ENCODE data around the gene MBNL2. TPM values are rescaled to one million over a fixed set of nuclear protein-coding genes. Genes with fewer than 3 reads are reported as not detected.

The MBNL2 gene, protein sequence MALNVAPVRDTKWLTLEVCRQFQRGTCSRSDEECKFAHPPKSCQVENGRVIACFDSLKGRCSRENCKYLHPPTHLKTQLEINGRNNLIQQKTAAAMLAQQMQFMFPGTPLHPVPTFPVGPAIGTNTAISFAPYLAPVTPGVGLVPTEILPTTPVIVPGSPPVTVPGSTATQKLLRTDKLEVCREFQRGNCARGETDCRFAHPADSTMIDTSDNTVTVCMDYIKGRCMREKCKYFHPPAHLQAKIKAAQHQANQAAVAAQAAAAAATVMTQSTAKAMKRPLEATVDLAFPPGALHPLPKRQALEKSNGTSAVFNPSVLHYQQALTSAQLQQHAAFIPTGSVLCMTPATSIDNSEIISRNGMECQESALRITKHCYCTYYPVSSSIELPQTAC
- 70.5 TPM for total RNA-seq
- 18.8 TPM for polyA plus RNA-seq (ENCODE audit: insufficient read depth, low read depth, low replicate concordance)
- long read RNA-seq, donor 1 = 0 reads
- long read RNA-seq, donor 2, partial matches to known transcripts = 7 of 7 reads
- long read RNA-seq, donor 2, other reads (novel, unspliced or antisense) = 0 of 7 reads
- long read RNA-seq, donor 3, full-length matches to known transcripts = 3 of 18 reads
- long read RNA-seq, donor 3, partial matches to known transcripts = 15 of 18 reads
- long read RNA-seq, donor 3, other reads (novel, unspliced or antisense) = 0 of 18 reads
- long read RNA-seq, donor 4, full-length matches to known transcripts = 1 of 6 reads
- long read RNA-seq, donor 4, partial matches to known transcripts = 5 of 6 reads
- long read RNA-seq, donor 4, other reads (novel, unspliced or antisense) = 0 of 6 reads
- long read RNA-seq, donor 5 = 0 reads
- long read RNA-seq, donor 6, full-length matches to known transcripts = 1 of 25 reads
- long read RNA-seq, donor 6, partial matches to known transcripts = 24 of 25 reads
- long read RNA-seq, donor 6, other reads (novel, unspliced or antisense) = 0 of 25 reads
- long read RNA-seq, donor 7, full-length matches to known transcripts = 7 of 41 reads
- long read RNA-seq, donor 7, partial matches to known transcripts = 10 of 41 reads
- long read RNA-seq, donor 7, other reads (novel, unspliced or antisense) = 24 of 41 reads
- long read RNA-seq, donor 8, full-length matches to known transcripts = 2 of 2 reads
- long read RNA-seq, donor 8, partial matches to known transcripts = 0 of 2 reads
- long read RNA-seq, donor 8, other reads (novel, unspliced or antisense) = 0 of 2 reads
- long read RNA-seq, donor 9 = 0 reads
- long read RNA-seq, donor 10, full-length matches to known transcripts = 2 of 14 reads
- long read RNA-seq, donor 10, partial matches to known transcripts = 12 of 14 reads
- long read RNA-seq, donor 10, other reads (novel, unspliced or antisense) = 0 of 14 reads

DNA sequence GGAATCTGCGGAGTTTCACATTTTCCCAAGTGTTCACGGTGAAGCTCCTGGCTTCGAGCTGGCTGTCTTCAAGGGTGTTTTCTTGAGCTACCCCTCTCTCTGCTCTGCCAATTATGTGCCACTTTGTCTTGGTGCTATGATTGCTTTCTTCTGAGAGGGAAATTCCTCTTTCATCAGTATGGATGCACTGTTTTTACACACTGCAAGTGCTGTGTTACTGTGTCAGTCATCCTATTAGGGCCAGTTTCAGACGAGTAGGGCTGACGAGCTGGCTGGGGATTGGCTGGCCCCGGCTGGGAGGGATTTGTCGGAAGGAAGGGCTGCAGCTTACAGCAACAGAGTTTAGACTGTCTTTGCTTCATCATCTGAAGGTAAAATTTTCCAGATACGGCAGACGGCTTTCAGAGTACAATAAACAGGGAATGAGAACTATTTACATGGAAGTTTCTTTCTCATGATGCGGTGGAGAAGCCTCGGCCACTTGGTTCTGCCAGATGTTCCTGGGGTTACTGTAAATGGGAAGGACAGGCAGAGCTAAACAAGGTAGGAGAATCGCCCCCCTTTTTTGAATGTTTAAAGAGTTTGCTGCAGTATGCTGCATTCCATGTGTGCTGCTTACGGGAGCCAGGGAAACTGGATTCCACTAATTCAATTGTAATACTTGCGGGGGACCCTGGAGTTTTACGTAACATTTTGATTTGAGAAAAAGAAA lies at the start of gene MBNL2:
TSS of gene MBNL2 (plus strand) at position 345 of the 712 bp plus-strand sequence. CDS start 53,903 bp downstream, outside the sequence.
- intact Hi-C loops (cut with DNase I) = loop anchor here (10.0 kb wide), 1 partner anchor 113 kb away; no protein-coding TSS in a partner anchor
- Histone ChIP-seq H3K9ac (ENCODE audit: low read length in 3 of 3) (peak within 1 kb of the TSS; percentile 89 to 97 (median 94)), H3K9me3 (ENCODE audit: control insufficient read depth in 2 of 3, insufficient read depth in 1 of 3, low read length in 3 of 3) (no peaks in the 10 kb centered on the region), H3K27me3 (ENCODE audit: control insufficient read depth, insufficient read depth, low read length) (no peaks in the 10 kb centered on the region), H3K4me3 (ENCODE audit: low read length in 3 of 3) (peak within 1 kb of the TSS; percentile 78 to 91 (median 91)), H3K27ac (ENCODE audit: low read depth in 2 of 2, low read length in 2 of 2) (peak within 1 kb of the TSS; percentile 97), H3K4me1 (ENCODE audit: control insufficient read depth in 2 of 3, insufficient read depth in 2 of 3, low read depth in 1 of 3, low read length in 3 of 3) (peaks cover 7 to 27% (median 24%) of the 10 kb centered on the region in 3 donors), H3K36me3 (ENCODE audit: control insufficient read depth in 2 of 3, insufficient read depth in 3 of 3, low read length in 3 of 3) (no peaks in the 10 kb centered on the region)
- peak; percentile 93 for FAIRE-seq
- TF ChIP-seq, protein P1, sequence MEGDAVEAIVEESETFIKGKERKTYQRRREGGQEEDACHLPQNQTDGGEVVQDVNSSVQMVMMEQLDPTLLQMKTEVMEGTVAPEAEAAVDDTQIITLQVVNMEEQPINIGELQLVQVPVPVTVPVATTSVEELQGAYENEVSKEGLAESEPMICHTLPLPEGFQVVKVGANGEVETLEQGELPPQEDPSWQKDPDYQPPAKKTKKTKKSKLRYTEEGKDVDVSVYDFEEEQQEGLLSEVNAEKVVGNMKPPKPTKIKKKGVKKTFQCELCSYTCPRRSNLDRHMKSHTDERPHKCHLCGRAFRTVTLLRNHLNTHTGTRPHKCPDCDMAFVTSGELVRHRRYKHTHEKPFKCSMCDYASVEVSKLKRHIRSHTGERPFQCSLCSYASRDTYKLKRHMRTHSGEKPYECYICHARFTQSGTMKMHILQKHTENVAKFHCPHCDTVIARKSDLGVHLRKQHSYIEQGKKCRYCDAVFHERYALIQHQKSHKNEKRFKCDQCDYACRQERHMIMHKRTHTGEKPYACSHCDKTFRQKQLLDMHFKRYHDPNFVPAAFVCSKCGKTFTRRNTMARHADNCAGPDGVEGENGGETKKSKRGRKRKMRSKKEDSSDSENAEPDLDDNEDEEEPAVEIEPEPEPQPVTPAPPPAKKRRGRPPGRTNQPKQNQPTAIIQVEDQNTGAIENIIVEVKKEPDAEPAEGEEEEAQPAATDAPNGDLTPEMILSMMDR (IDR thresholded peaks at IDR 0.05; ENCODE audit: borderline replicate concordance, extremely low read depth, insufficient read depth) = no peak
- peak; percentile 94 to 97 (median 96) for DNase-seq

DNA sequence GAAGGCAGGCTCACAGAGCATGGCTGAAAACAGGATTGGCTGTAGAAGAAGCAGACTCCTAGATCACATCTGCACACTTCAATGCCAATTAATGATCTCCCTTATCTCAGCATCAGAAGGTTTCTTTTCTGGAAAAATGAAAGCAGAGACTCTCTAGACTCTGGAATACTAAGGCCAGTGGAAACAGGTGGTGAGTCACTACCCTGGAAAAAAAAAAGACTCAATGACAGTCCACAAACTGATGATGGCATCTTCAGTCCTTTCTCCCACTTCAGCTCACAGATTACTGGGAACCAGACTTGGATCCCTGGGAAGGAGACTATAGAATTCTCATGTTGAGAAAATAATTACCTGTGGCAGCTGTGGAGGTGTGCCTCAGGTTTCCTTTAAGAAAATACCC lies 47.5 kb upstream of the MBNL2 start:
- TF ChIP-seq, protein P1 (IDR thresholded peaks at IDR 0.05; ENCODE audit: borderline replicate concordance, extremely low read depth, insufficient read depth) = no peak
- intact Hi-C loops (cut with DNase I) = no loop called here
- no peak for DNase-seq
- no peaks in the 10 kb centered on the region for H3K4me1 ChIP-seq (ENCODE audit: control insufficient read depth in 2 of 3, insufficient read depth in 2 of 3, low read depth in 1 of 3, low read length in 3 of 3)
- H3K4me3 ChIP-seq (ENCODE audit: low read length in 3 of 3) = no peak overlapping the region
- H3K9ac ChIP-seq (ENCODE audit: low read length in 3 of 3) = no peak overlapping the region
- peaks cover 0 to 7% (median 0%) of the 10 kb centered on the region in 3 donors for H3K9me3 ChIP-seq (ENCODE audit: control insufficient read depth in 2 of 3, insufficient read depth in 1 of 3, low read length in 3 of 3)
- H3K36me3 ChIP-seq (ENCODE audit: control insufficient read depth in 2 of 3, insufficient read depth in 3 of 3, low read length in 3 of 3) = no peaks in the 10 kb centered on the region
- H3K27me3 ChIP-seq (ENCODE audit: control insufficient read depth, insufficient read depth, low read length) = no peaks in the 10 kb centered on the region
- H3K27ac ChIP-seq (ENCODE audit: low read depth in 2 of 2, low read length in 2 of 2) = no peak overlapping the region
- no peak for FAIRE-seq

DNA sequence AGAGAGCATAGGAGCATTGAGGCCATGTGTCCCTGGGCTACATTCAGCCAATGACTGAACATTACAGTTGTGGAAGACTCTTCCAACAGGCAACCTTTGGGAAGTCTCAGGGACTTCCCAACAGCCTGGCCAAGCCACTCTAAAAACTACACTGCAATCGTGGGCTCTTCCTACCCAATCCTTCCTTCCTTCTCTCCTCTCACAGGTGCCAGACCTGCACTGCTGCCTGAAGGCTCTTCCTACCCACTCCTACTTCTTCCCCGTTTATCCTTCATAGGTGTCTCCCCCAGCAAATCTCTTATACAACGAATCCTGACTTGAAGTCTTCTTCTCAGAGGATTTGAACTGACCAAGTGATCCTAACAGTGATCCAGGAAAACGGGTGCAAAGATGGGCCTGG lies 47.1 kb upstream of the MBNL2 start:
- no peak overlapping the region for H3K27ac ChIP-seq (ENCODE audit: low read depth in 2 of 2, low read length in 2 of 2)
- H3K4me3 ChIP-seq (ENCODE audit: low read length in 3 of 3) = no peak overlapping the region
- TF ChIP-seq, protein P1 (IDR thresholded peaks at IDR 0.05; ENCODE audit: borderline replicate concordance, extremely low read depth, insufficient read depth) = no peak
- H3K9ac ChIP-seq (ENCODE audit: low read length in 3 of 3) = no peak overlapping the region
- intact Hi-C loops (cut with DNase I) = no loop called here
- H3K36me3 ChIP-seq (ENCODE audit: control insufficient read depth in 2 of 3, insufficient read depth in 3 of 3, low read length in 3 of 3) = no peaks in the 10 kb centered on the region
- no peaks in the 10 kb centered on the region for H3K4me1 ChIP-seq (ENCODE audit: control insufficient read depth in 2 of 3, insufficient read depth in 2 of 3, low read depth in 1 of 3, low read length in 3 of 3)
- H3K9me3 ChIP-seq (ENCODE audit: control insufficient read depth in 2 of 3, insufficient read depth in 1 of 3, low read length in 3 of 3) = peaks cover 0 to 7% (median 0%) of the 10 kb centered on the region in 3 donors
- no peaks in the 10 kb centered on the region for H3K27me3 ChIP-seq (ENCODE audit: control insufficient read depth, insufficient read depth, low read length)
- DNase-seq = no peak
- FAIRE-seq = no peak

Data from kidney (tissue), 22 donors.